Measurements from ENCODE around the gene POLR1G.
A peak's percentile ranks its signal among the peaks of the same experiment; 100 is the strongest.
"Not testable (repeated sequence)": the region's sequence is repeated elsewhere in the genome, so short reads cannot be mapped to it uniquely, and the experiment has no call there.

The POLR1G gene

DNA sequence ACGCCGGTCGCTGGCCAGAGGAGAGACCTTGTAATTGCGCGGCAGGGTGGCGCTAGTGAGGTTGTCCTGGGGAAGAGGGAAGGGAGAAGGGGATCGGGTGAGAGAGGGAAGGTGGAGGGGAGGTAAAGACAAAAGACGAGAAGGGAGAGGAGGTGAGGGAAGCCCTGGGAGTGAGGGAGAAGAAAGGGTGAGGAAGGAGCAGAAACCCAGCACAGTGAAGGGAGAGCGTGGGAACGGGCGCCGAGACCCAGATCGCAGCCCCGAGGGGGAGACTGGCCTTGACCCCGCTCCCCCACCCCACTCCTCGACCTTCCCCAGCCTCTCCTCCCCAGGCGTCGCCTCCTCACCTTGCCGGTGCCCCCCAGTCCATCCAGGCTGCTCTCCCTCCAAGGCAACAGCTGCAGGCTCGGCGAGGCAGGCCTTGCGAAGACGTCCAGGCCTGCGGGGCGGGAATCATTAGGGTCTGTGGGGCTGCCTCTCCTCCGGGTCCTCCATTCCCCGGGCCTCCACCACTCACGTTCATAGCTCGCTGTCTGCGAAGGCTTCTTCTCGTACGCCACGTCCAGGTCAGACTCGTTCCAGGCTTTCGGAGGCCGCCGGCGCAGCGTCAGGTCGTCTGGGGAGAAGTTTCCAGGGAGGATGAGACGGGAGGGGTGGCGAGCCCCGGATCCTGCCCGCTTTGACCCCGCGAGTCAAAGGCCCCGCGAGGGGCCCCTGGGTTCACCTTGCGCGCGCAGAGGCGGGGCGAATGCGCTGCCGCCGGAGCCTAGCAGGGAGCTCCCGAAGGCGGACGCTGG is 10.4 kb upstream of the POLR1G start:
- DNase-seq (ENCODE audit: low spot score), result no peak

- no peak for DNase-seq (ENCODE audit: low spot score)
Measured at GRCh38 chr19:45400192-45400591, 6.3 kb upstream of the POLR1G start.

GRCh38 chr19:45401815-45402214 is 4.6 kb upstream of the POLR1G start:
- DNase-seq (ENCODE audit: low spot score), result no peak

DNA sequence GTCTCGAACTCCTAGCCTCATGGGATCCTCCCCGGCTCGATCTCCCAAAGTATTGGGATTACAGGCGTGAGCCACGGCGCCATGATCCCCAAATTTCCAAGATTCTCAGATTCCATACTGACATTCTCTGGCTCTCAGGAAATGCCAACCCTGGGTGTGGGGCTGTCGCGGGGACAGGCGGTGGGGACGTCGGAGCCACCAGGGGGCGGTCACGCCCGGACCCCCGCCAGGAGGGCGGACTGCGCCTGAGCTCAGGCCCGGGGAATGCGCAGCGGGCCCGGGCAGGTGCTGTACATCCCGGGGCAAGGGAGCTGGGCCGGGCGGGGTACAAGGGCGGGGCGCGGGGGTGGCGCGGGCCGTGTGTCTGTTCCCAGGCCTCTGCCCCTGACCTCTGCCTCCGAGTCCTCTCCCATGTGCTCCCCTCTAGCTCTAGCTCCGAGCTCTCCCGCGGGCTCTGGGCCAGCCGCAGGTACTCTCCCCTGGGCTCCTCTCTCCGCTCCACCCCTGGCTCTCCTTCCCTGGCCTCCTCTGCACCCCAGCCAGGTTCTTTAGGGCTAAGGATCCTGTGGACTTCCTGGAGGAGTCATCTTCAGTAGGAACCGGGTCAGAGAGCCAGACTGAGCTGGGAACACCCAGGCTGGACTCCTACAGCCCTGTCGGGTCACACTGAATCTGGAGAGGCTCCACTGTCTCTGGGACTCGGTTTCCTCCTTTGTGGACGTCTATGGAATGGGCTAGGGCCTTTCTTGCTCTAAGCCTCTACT is 4.0 kb upstream of the POLR1G start:
- DNase-seq (ENCODE audit: low spot score), result peak; percentile 63

GRCh38 chr19:45403272-45403671 is 3.2 kb upstream of the POLR1G start:
- no peak for DNase-seq (ENCODE audit: low spot score)

DNA sequence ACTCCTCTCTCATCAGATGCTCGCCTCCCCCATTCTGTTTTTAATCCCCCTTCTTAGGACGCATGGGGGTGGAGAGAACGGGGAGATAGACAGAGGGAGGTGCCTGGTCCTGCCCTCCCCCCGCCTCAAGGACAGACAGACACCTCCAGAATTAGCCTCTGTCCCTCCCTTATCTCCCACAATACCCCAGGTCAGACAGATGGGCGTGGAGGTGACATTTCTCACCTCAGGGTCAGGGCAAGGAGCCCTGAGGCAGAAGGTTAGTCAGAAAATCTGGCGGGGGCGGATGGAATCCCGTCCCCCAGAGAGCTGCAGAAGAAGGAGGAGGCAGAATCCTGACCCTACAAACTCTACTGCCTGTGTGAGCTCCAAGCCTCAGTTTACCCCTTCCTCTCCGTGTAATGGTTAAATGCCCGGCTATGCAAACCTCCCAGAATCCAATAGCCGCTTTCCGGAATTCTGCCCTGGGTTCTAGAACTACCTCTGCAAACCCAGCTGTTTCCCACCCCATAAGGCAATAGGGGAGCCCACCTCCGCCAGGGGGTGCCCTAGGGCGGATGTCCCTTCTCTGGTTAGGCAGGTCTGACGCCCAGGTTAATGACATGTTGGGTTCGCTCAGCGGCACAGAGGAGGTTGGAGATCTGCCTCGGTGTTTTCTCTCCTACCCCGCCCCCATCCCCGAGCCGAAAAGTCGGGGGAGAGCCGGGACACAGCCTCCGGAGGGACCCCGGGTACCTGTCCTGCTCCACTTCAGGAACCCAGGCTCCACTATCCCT is 2.5 kb upstream of the POLR1G start:
- DNase-seq (ENCODE audit: low spot score), result peak; percentile 88

DNA sequence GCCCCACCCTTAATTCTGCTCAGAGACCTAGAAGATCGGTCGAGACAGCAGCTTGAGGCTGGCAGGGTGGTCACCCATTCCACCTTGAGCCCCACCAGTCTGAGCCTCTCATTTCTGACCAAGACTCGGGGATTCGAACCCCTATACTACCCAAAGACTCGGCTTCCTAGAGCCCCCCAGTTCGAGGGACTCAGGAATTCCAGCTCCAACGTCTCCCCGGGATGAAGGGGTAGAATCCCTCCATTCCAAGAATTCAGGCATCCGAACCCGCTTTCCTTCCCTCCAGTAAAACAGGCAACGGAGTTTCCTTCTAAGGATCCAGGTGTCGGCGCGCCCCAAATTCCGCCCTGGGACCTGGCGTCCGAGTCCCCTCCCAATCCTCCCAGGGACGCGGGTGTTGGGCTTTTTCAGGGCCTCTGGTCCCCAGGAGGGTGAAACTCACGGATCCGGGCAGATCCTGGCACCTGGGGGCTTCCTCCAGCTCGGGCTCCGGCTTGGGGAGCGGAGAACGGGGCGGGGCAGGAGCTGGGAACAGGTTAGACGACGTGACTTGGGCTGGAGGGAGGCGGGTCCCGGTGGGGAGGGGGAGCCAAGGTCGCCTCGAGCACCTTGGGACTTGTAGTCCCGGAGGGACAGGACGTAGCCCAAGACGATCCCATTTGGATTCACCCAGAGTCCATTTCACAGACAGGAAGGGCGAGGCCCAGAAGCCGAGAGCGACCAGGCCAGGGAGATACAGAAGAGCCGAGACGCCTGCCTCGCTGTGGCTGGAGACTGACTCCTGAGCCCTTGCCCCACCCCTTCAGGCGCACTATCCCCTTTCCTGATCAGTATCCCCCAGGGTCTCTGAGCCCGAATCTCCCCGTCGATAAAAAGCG is 1.6 kb upstream of the POLR1G start, which contains the start of gene PPP1R13L:
Gene PPP1R13L, minus strand, starts transcription at position 513 of the 878 bp plus-strand sequence. CDS start 6,751 bp downstream, outside the sequence.
- DNase-seq (ENCODE audit: low spot score), result peak; percentile 94

DNA sequence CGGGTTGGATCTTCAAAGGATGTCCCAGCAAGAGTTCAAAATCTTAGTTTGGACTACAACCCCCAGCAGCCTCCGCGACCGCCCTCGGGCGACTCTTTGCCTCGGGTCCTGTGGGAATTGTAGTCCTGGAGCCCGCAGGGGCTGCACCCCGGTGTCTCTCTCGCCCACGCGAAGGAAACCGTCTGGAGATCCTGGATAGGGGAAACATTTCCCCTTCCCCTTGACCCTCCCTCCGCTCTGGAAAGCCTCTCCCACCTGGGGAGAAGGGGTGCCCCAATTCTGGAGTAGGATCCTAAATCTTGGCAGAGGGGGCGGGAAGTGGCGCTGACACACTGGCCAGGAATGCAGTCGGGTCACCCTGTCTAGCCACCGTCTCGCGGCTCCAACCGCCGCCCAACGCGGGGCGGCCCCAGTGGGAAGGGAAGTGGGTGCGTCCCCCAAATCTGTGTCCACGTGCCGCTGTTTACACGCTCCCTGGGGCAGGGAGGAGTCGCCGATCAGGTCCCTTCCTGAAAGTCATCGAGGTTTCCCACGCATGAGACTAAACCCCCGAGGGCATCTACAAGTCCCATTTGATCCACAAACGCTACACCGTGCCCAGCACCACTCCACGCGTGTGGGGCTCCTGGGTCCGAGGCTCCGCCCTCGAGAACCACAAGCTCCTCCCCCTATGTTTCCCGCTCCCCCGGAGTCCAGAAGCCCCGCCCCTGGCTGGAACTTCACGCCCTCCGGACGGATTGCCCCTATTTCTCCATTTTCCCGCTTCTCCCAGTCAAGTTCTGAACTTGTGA is 814 bp upstream of the POLR1G start:
- peak; percentile 91 for DNase-seq (ENCODE audit: low spot score)

- DNase-seq (ENCODE audit: low spot score), result no peak
Measured at GRCh38 chr19:45407091-45407375, 589 bp downstream of the POLR1G start.

DNA sequence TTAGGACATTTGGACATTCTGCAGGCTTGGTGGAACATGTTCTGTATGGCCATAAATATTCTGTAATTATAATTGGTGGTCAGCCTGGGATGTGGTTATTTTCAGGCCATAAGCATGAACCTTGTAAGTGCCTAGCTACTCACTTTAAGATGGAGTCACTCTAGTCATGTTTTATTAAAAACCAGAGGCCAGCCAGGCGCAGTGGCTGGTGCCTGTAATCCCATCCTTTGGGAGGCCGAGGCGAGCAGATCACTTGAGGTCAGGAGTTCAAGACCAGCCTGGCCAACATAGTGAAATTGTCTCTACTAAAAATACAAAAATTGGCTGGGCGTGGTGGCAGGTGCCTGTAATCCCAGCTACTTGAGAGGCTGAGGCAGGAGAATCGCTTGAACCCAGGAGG is 1.1 kb downstream of the POLR1G start:
- not testable (repeated sequence) for DNase-seq (ENCODE audit: low spot score)

DNA sequence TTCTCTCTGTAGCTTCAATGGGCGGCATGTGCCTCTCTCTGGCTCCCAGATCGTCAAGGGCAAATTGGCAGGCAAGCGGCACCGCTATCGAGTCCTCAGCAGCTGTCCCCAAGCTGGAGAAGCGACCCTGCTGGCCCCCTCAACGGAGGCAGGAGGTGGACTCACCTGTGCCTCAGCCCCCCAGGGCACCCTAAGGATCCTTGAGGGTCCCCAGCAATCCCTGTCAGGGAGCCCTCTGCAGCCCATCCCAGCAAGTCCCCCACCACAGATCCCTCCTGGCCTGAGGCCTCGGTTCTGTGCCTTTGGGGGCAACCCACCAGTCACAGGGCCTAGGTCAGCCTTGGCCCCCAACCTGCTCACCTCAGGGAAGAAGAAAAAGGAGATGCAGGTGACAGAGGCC is 1.7 kb downstream of the POLR1G start:
- no peak for DNase-seq (ENCODE audit: low spot score)

DNA sequence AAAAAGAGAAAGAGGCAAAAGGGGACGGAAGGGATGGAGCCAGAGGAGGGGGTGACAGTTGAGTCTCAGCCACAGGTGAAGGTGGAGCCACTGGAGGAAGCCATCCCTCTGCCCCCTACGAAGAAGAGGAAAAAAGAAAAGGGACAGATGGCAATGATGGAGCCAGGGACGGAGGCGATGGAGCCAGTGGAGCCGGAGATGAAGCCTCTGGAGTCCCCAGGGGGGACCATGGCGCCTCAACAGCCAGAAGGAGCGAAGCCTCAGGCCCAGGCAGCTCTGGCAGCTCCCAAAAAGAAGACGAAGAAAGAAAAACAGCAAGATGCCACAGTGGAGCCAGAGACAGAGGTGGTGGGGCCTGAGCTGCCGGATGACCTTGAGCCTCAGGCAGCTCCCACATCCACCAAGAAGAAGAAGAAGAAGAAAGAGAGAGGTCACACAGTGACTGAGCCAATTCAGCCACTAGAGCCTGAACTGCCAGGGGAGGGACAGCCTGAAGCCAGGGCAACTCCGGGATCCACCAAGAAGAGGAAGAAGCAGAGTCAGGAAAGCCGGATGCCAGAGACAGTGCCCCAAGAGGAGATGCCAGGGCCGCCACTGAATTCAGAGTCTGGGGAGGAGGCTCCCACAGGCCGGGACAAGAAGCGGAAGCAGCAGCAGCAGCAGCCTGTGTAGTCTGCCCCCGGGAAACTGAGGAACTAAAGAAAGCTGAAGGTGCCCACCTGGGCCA is 2.5 kb downstream of the POLR1G start:
- DNase-seq (ENCODE audit: low spot score), result no peak

- no peak for DNase-seq (ENCODE audit: low spot score)
Measured at GRCh38 chr19:45409557-45409920, 3.1 kb downstream of the POLR1G start.

DNA sequence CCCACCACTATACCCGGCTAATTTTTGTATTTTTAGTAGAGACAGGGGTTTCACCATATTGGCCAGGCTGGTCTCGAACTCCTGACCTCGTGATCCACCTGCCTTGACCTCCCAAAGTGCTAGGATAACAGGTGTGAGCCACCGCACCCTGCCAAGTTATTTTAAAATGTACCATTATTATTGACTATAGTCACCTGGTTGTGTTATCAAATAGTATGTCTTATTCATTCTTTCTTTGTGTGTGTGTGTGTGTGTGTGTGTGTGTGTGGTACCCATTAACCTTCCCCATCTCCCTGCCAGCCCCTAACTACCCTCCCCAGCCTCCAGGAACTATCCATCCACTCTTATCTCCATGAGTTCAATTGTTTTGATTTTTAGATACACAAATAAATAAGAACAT is 3.9 kb downstream of the POLR1G start:
- DNase-seq (ENCODE audit: low spot score), result not testable (repeated sequence)

DNA sequence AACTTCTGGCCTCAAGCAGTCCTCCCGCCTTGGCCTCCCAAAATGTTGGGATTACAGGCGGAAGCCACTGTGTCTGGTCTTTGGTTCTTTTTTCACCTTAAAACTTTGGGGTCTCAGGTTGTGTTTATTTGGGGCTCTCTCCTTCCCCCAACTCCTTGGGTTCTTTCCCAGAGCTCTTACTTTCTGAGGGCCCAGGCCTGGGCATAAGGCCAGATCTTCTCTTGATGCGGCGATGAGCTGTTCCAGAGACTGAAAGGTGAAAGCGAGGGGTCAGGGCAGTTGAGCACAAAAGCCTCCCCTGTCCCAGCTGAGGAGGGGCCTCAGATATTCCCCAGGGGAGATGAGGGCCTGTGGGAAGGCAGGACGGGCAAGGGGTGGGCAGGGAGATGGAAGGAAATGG is 7.1 kb downstream of the POLR1G start:
- no peak for DNase-seq (ENCODE audit: low spot score)

DNA sequence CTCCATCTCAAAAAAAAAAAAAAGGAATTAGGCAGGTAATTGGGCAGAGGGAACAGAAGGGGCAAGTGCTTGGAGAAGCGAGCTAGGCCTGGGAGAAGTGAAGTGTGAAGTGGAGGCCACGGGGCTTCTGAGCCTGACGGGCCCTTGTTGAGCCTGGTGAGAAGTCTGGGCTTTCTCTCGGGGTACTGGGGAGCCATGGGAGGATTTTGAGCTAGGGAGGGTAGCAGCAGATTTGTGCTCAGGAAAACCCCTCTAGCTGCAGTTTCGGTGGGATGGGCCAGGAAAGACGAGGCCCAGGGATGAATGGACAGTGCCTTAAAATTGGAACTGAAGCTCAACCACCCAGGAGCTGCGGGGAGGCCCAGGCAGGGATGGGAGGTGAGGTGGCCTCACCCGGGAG is 8.0 kb downstream of the POLR1G start:
- no peak for DNase-seq (ENCODE audit: low spot score)

GRCh38 chr19:45417151-45417550 is 10.7 kb downstream of the POLR1G start:
- DNase-seq (ENCODE audit: low spot score), result no peak

DNA sequence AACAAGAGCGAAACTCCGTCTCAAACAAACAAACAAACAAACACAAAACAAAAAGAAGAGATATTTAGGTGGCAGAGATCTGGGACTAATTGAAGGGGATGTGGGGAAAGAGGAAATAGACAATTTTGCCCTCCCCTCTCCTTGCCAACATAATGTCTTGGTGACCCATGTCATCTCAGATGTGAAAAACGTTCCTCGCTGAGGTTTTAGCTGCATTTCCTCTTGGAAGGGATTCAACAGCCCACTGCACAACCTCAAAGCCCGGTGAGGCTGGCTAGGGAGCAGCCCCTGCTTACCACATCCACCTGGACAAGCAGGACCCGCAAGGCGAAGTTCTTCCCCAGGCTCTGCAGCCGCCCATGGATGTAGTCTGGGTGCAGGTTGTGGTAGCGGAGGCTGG is 12.4 kb downstream of the POLR1G start:
- no peak for DNase-seq (ENCODE audit: low spot score)

GRCh38 chr19:45419396-45419795 is 13.0 kb downstream of the POLR1G start:
- no peak for DNase-seq (ENCODE audit: low spot score)

DNA sequence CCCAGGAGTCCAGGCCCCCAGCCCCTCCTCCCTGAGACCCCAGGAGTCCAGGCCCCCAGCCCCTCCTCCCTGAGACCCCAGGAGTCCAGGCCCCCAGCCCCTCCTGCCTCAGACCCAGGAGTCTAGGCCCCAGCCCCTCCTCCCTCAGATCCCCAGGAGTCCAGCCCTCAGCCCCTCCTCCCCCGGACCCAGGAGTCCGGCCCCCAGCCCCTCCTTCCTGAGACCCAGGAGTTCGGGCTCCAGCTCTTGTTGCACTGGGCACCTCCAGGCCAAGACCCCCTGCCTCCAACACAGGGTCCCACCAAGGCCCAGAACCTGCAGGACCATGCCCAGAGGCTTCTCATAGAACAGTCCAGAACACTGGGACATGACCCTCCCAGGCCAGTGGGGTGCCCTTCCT is 13.5 kb downstream of the POLR1G start:
- DNase-seq (ENCODE audit: low spot score), result no peak

All from HuH-7 (cell line).